ENCODE results near the gene SSRP1. TPM values are rescaled to one million over a fixed set of nuclear protein-coding genes. Genes with fewer than 3 reads are reported as not detected.
"Not testable (repeated sequence)": the region's sequence is repeated elsewhere in the genome, so short reads cannot be mapped to it uniquely, and the experiment has no call there.

The SSRP1 gene
- total and polyA plus RNA-seq, 4 donors, result 34.6 to 135 (median 110) TPM

- DNase-seq (ENCODE audit: low read depth in 4 of 6, low spot score in 6 of 6), result no peak
- no peak overlapping the region for H3K4me3 ChIP-seq (ENCODE audit: low read depth, low read length)
- WGBS (ENCODE audit: insufficient coverage), result 96% methylated on average over 3 of the region's 6 CpGs
- no peaks in the 10 kb centered on the region for H3K9me3 ChIP-seq (ENCODE audit: control insufficient read depth, insufficient read depth, low read length)
- no peaks in the 10 kb centered on the region for H3K36me3 ChIP-seq (ENCODE audit: control insufficient read depth, insufficient read depth, low read length)
- no peak overlapping the region for H3K27ac ChIP-seq (ENCODE audit: low read depth, low read length)
- H3K4me1 ChIP-seq (ENCODE audit: control insufficient read depth, insufficient read depth, low read length), result peaks cover 12% of the 10 kb centered on the region
- H3K27me3 ChIP-seq (ENCODE audit: control insufficient read depth, insufficient read depth, low read length), result no peaks in the 10 kb centered on the region
Observed at GRCh38 chr11:57341250-57341808, 5.6 kb upstream of the SSRP1 start.

DNA sequence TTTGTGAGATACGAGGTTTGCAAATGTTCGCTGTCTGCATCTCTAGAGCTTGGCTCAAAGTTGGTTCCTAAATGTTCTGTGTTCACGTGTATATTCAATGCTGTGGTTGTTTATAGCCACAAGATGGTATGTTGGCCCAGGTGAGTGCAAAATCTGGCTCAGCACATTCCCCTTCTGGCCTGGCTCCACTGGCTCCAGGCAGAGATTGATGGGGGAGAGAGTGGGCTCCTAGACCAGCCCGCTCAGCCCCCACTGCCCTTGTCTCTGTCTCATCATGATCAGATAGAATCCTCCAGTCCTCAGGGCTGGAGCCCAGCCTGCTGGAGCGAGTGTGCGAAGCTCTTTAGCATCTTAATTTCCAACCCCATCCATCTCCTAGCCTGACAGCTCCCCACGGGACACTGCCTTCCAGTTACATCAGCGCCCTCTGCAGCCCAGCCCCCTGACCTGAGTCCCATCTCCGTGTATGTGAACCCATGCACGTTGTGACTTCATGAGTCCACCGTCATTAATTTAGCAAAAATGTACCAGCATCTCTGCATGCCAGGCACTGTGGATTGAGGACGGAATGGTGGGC is 4.4 kb upstream of the SSRP1 start:
- no peaks in the 10 kb centered on the region for H3K9me3 ChIP-seq (ENCODE audit: control insufficient read depth, insufficient read depth, low read length)
- H3K4me1 ChIP-seq (ENCODE audit: control insufficient read depth, insufficient read depth, low read length), result peaks cover 16% of the 10 kb centered on the region
- peak in 2 of 6 donors; percentile 51 to 90 for DNase-seq (ENCODE audit: low read depth in 4 of 6, low spot score in 6 of 6)
- H3K27ac ChIP-seq (ENCODE audit: low read depth, low read length), result no peak overlapping the region
- WGBS (ENCODE audit: insufficient coverage), result 20% methylated on average over 12 of the region's 12 CpGs
- no peaks in the 10 kb centered on the region for H3K27me3 ChIP-seq (ENCODE audit: control insufficient read depth, insufficient read depth, low read length)
- no peaks in the 10 kb centered on the region for H3K36me3 ChIP-seq (ENCODE audit: control insufficient read depth, insufficient read depth, low read length)
- no peak overlapping the region for H3K4me3 ChIP-seq (ENCODE audit: low read depth, low read length)

- Histone ChIP-seq H3K4me3 (ENCODE audit: low read depth, low read length) (no peak overlapping the region), H3K9me3 (ENCODE audit: control insufficient read depth, insufficient read depth, low read length) (no peaks in the 10 kb centered on the region), H3K27ac (ENCODE audit: low read depth, low read length) (no peak overlapping the region), H3K36me3 (ENCODE audit: control insufficient read depth, insufficient read depth, low read length) (no peaks in the 10 kb centered on the region), H3K4me1 (ENCODE audit: control insufficient read depth, insufficient read depth, low read length) (peaks cover 22% of the 10 kb centered on the region), H3K27me3 (ENCODE audit: control insufficient read depth, insufficient read depth, low read length) (no peaks in the 10 kb centered on the region)
- DNase-seq (ENCODE audit: low read depth in 4 of 6, low spot score in 6 of 6), result no peak
- WGBS (ENCODE audit: insufficient coverage), result 58% methylated on average over 4 of the region's 5 CpGs
Observed at GRCh38 chr11:57339328-57339727, 3.6 kb upstream of the SSRP1 start.

- DNase-seq (ENCODE audit: low read depth in 4 of 6, low spot score in 6 of 6), result peak in 1 of 6 donors; percentile 81
- Histone ChIP-seq H3K4me3 (ENCODE audit: low read depth, low read length) (no peak within 1 kb of the TSS), H3K4me1 (ENCODE audit: control insufficient read depth, insufficient read depth, low read length) (peaks cover 30% of the 10 kb centered on the region), H3K27me3 (ENCODE audit: control insufficient read depth, insufficient read depth, low read length) (no peaks in the 10 kb centered on the region), H3K36me3 (ENCODE audit: control insufficient read depth, insufficient read depth, low read length) (peaks cover 6% of the 10 kb centered on the region), H3K9me3 (ENCODE audit: control insufficient read depth, insufficient read depth, low read length) (no peaks in the 10 kb centered on the region), H3K27ac (ENCODE audit: low read depth, low read length) (no peak within 1 kb of the TSS)
- WGBS (ENCODE audit: insufficient coverage), result 43% methylated on average over 4 of the region's 4 CpGs
Observed at GRCh38 chr11:57338142-57338541, 2.5 kb upstream of the SSRP1 start, which contains the start of gene P2RX3. P2RX3 (plus strand) TSS chr11:57338352; CDS start chr11:57338551, 199 bp downstream.

- not testable (repeated sequence) for H3K9me3 ChIP-seq (ENCODE audit: control insufficient read depth, insufficient read depth, low read length); DNase-seq (ENCODE audit: low read depth in 4 of 6, low spot score in 6 of 6); H3K4me3 ChIP-seq (ENCODE audit: low read depth, low read length); H3K27ac ChIP-seq (ENCODE audit: low read depth, low read length); H3K27me3 ChIP-seq (ENCODE audit: control insufficient read depth, insufficient read depth, low read length)
- Histone ChIP-seq H3K36me3 (ENCODE audit: control insufficient read depth, insufficient read depth, low read length) (peaks cover 19% of the 10 kb centered on the region), H3K4me1 (ENCODE audit: control insufficient read depth, insufficient read depth, low read length) (peaks cover 30% of the 10 kb centered on the region)
- 91% methylated on average over 3 of the region's 6 CpGs for WGBS (ENCODE audit: insufficient coverage)
Observed at GRCh38 chr11:57336856-57337255, 1.2 kb upstream of the SSRP1 start.

DNA sequence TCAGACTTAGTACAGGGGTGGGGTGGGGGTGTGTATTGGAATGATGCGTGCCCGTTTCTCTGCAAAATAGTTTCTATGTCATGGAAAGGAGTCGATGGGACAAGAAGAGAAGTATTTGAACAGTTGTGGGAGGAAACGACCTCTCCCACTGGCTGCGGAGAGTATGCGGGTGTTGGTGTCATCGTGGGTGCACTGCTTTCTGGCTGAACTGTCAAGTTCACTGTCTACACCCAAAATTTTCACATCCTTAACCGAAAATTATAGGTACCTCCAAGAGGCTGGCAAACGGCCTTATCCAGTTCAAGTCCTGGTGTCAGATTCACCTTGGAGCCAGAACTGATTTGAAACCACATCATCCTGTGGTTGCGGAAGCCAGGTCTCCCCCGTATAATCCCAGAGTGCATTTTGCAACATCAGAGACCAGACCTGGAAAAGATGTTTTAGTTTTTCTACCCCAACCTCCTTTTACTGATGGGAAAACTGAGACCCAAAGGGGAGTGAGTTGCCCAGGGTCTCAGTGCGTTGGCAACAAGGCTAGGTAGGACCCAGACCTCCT is 497 bp upstream of the SSRP1 start:
- H3K4me3 ChIP-seq (ENCODE audit: low read depth, low read length), result peak overlapping the region; percentile 73
- H3K27ac ChIP-seq (ENCODE audit: low read depth, low read length), result peak overlapping the region; percentile 70
- no peaks in the 10 kb centered on the region for H3K27me3 ChIP-seq (ENCODE audit: control insufficient read depth, insufficient read depth, low read length)
- H3K4me1 ChIP-seq (ENCODE audit: control insufficient read depth, insufficient read depth, low read length), result peaks cover 30% of the 10 kb centered on the region
- WGBS (ENCODE audit: insufficient coverage), result 49% methylated on average over 7 of the region's 12 CpGs
- peaks cover 26% of the 10 kb centered on the region for H3K36me3 ChIP-seq (ENCODE audit: control insufficient read depth, insufficient read depth, low read length)
- H3K9me3 ChIP-seq (ENCODE audit: control insufficient read depth, insufficient read depth, low read length), result no peaks in the 10 kb centered on the region
- no peak for DNase-seq (ENCODE audit: low read depth in 4 of 6, low spot score in 6 of 6)

DNA sequence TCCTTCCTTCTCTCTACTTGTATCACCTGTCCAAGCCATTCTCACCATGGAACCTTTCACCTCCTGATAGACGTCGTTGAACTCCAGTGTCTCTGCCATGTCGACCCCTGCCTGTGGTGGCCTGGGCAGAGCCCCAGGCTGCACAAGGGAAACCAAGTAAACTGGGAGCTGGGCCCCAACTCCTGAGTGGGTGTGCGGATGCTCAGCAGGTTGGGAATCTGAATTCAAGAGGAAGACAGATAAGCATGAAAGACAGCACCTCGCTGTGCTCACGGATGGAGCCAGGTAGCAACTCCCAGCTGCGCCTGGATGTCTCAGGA is 709 bp downstream of the SSRP1 start:
- WGBS (ENCODE audit: insufficient coverage), result 2% methylated on average over 7 of the region's 7 CpGs
- H3K27me3 ChIP-seq (ENCODE audit: control insufficient read depth, insufficient read depth, low read length), result no peaks in the 10 kb centered on the region
- peak overlapping the region; percentile 73 for H3K4me3 ChIP-seq (ENCODE audit: low read depth, low read length)
- H3K9me3 ChIP-seq (ENCODE audit: control insufficient read depth, insufficient read depth, low read length), result no peaks in the 10 kb centered on the region
- peaks cover 26% of the 10 kb centered on the region for H3K4me1 ChIP-seq (ENCODE audit: control insufficient read depth, insufficient read depth, low read length)
- H3K36me3 ChIP-seq (ENCODE audit: control insufficient read depth, insufficient read depth, low read length), result peaks cover 38% of the 10 kb centered on the region
- no peak for DNase-seq (ENCODE audit: low read depth in 4 of 6, low spot score in 6 of 6)
- peak overlapping the region; percentile 70 for H3K27ac ChIP-seq (ENCODE audit: low read depth, low read length)

DNA sequence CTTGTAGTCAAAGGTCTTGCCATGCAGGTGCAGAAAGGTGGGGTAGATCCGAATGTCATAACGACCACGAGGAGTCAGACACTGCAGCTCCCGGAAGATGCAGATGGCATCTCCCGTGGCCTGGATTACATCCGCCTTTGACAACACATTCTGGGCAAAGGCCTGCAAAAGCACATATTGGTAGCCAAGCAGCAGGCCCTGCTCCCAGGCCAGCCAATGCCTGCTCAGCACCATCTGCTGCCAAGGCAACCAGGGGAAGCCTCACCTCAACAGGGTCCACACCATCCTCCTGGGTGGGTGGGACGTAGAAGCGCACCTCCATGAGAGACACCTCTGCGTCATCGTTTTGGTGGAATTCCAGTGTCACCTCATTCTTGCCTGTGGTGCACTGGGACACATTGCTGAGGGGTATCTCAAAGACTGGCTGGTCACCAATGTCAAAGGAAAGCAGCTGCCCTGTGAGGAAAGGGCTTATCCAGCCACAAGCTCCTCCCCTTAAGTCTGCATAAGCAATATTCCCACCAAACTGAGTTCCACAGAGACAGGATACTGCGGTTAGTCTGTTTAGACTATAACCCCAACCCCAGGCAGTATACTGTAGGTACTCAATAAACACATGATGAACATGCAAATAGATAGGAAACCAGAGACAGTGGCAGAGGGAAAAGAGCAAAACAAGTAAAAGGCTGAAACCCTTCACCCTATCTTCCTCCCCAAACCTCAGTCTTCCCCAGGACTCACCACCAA is 2.8 kb downstream of the SSRP1 start:
- peaks cover 21% of the 10 kb centered on the region for H3K4me1 ChIP-seq (ENCODE audit: control insufficient read depth, insufficient read depth, low read length)
- no peak overlapping the region for H3K27ac ChIP-seq (ENCODE audit: low read depth, low read length)
- no peak for DNase-seq (ENCODE audit: low read depth in 4 of 6, low spot score in 6 of 6)
- H3K9me3 ChIP-seq (ENCODE audit: control insufficient read depth, insufficient read depth, low read length), result no peaks in the 10 kb centered on the region
- no peak overlapping the region for H3K4me3 ChIP-seq (ENCODE audit: low read depth, low read length)
- no peaks in the 10 kb centered on the region for H3K27me3 ChIP-seq (ENCODE audit: control insufficient read depth, insufficient read depth, low read length)
- H3K36me3 ChIP-seq (ENCODE audit: control insufficient read depth, insufficient read depth, low read length), result peaks cover 59% of the 10 kb centered on the region
- 96% methylated on average over 10 of the region's 11 CpGs for WGBS (ENCODE audit: insufficient coverage)

GRCh38 chr11:57331720-57332119 is 4.0 kb downstream of the SSRP1 start:
- DNase-seq (ENCODE audit: low read depth in 4 of 6, low spot score in 6 of 6), result no peak
- no peaks in the 10 kb centered on the region for H3K27me3 ChIP-seq (ENCODE audit: control insufficient read depth, insufficient read depth, low read length)
- no peak overlapping the region for H3K27ac ChIP-seq (ENCODE audit: low read depth, low read length)
- H3K4me1 ChIP-seq (ENCODE audit: control insufficient read depth, insufficient read depth, low read length), result peaks cover 19% of the 10 kb centered on the region
- H3K36me3 ChIP-seq (ENCODE audit: control insufficient read depth, insufficient read depth, low read length), result peaks cover 69% of the 10 kb centered on the region
- WGBS (ENCODE audit: insufficient coverage), result 97% methylated on average over 14 of the region's 14 CpGs
- no peaks in the 10 kb centered on the region for H3K9me3 ChIP-seq (ENCODE audit: control insufficient read depth, insufficient read depth, low read length)
- H3K4me3 ChIP-seq (ENCODE audit: low read depth, low read length), result no peak overlapping the region

Measured in spinal cord (tissue), 10 donors.